Central memory CD8-positive, alpha-beta T cell (primary cell): ENCODE measurements around the gene MET.

Source experiments
- ATAC-seq: fragments of 150-1000 bp; cut with Tn5 transposase; replicated peaks from 2 replicates; pipeline ENCODE4 v1.10.0; 2022; ENCODE audit warnings: mild to moderate bottlenecking, moderate FRiP score, moderate number of reproducible peaks; ENCODE audit not compliant: poor library complexity, severe bottlenecking; ENCODE audit errors: extremely low read depth
- DNase-seq, 2 donors: peaks; one replicate each; pipeline ENCODE4 v3.0.0; 2021; ENCODE audit warnings: low spot score in 2 of 2
- H3K27ac Mint-ChIP-seq: one replicate; pipeline ENCODE4 v1.8.0; 2022; ENCODE audit warnings: low read depth, mild to moderate bottlenecking, moderate library complexity, mixed read lengths
- H3K27me3 Mint-ChIP-seq: one replicate; pipeline ENCODE4 v1.8.0; 2022; ENCODE audit warnings: mixed read lengths
- H3K36me3 Mint-ChIP-seq: one replicate; pipeline ENCODE4 v1.8.0; 2022; ENCODE audit warnings: mild to moderate bottlenecking, moderate library complexity, mixed read lengths; ENCODE audit not compliant: insufficient read depth
- H3K4me1 Mint-ChIP-seq: one replicate; pipeline ENCODE4 v1.8.0; 2022; ENCODE audit warnings: mixed read lengths
- H3K4me3 Mint-ChIP-seq: one replicate; pipeline ENCODE4 v1.8.0; 2022; ENCODE audit warnings: mild to moderate bottlenecking, moderate library complexity, mixed read lengths
- H3K9me3 Mint-ChIP-seq: one replicate; pipeline ENCODE4 v1.8.0; 2022; ENCODE audit warnings: mixed read lengths

Gene MET

DNA sequence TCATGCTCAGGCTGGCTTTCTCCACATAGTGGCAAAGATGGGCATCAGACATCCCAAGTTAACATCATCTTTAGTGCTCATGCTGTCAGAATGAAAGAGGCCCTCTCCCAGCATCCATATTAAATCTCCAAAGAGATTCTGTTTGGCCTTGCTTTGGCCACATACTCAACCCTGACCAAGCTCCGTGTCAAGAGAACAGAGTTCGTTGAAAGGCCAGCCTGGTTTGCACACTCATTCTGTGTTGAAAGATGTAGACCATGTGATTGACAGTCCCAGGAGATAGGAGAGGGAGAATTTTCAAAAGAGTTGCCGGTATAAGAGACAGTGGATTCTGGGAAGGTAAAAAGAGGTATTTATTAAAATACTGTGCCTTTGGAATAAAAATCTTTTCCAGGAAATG, 19.7 kb downstream of the MET start:
- H3K27ac Mint-ChIP-seq: no peak overlapping the region
- DNase-seq: no peak
- no peak overlapping the region for H3K4me3 Mint-ChIP-seq
- no peaks in the 10 kb centered on the region for H3K4me1 Mint-ChIP-seq
- no peak for ATAC-seq
- H3K9me3 Mint-ChIP-seq: no peaks in the 10 kb centered on the region
- peaks cover 18% of the 10 kb centered on the region for H3K27me3 Mint-ChIP-seq
- H3K36me3 Mint-ChIP-seq: no peaks in the 10 kb centered on the region

DNA sequence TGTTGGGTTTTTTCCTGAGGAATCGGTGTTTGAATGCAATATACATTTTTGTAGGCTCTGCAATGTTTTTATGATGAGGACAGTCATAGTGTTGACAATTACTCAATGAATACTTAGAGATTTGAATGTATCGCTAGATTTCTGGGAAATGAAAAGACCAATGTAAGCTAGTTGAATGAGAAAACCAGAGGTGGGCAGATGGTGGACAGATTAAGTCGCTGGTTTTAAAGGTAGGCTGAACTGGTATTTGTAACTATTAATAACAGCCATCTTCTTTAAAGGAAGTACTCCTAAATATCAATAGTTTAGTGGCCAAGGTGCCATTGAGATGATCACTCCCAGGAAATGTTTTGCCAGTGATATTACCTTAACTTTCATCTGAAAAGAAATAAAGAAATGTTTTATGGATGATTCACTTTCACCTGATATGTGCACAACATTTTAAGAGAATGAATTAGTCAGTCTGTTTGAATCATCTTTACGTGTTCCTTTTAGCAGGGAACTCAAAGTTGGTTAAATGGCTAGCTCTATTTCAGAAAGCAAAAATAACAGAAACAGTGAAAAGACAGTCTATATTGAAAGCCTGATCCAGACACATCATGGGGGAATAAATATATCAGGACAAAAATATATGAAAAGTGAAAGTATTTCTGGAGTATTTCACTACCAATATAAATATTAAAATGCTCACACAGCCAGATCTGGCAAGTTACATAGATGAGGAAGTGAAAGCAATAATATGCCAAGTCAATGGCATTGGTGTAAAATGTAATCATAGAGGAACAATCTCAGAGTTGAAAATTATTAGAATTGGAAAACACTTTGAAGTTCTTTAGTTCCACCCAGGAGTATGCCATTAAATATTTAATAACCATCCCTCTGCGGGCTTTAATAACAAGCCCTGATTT, 20.7 kb downstream of the MET start:
- H3K27ac Mint-ChIP-seq: no peak overlapping the region
- no peaks in the 10 kb centered on the region for H3K9me3 Mint-ChIP-seq
- ATAC-seq: no peak
- H3K4me3 Mint-ChIP-seq: no peak overlapping the region
- no peaks in the 10 kb centered on the region for H3K4me1 Mint-ChIP-seq
- H3K27me3 Mint-ChIP-seq: peaks cover 20% of the 10 kb centered on the region
- no peaks in the 10 kb centered on the region for H3K36me3 Mint-ChIP-seq
- DNase-seq: no peak

DNA sequence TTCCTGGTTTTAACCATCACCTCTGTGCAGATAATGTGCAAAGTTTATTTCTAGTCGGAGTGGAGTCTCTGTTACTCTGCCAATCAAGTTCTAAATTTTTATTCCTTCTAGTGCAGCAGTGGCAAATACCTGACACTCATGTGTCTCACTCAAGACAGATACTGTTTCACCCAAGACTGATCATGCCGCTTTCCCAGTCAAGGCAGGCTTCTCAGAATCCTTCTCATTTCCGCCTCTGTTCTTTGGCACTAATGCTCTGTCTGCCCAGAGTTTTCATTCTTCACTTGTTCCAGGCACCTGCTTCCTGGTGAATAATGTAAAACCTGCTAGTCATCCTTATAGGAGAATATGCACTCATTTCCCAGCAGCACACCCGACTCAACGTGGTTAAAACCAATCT, 24.7 kb downstream of the MET start:
- ATAC-seq (no peak), DNase-seq (no peak)
- Mint-ChIP-seq H3K27me3 (peaks cover 24% of the 10 kb centered on the region), H3K4me3 (no peak overlapping the region), H3K9me3 (no peaks in the 10 kb centered on the region), H3K36me3 (no peaks in the 10 kb centered on the region), H3K27ac (no peak overlapping the region), H3K4me1 (no peaks in the 10 kb centered on the region)

DNA sequence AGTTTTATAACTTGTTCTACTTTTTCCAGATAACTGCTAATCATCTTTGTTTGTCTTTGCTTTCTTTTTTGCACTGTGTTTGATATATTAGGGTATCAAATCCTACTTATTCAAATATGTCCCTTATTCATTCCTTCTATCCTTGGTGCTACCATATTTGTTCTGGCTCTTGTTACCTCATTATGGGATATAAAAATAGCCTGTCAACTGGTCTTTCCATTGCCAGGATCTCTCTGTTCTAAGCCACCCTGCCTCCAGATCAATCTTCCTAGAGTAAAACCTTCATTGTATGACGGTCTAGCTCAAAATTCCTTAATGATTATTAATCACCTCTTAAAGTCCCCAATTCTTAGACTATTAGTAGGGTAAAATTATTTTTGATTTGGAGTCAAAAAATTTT, 25.2 kb downstream of the MET start:
- ATAC-seq: no peak

DNA sequence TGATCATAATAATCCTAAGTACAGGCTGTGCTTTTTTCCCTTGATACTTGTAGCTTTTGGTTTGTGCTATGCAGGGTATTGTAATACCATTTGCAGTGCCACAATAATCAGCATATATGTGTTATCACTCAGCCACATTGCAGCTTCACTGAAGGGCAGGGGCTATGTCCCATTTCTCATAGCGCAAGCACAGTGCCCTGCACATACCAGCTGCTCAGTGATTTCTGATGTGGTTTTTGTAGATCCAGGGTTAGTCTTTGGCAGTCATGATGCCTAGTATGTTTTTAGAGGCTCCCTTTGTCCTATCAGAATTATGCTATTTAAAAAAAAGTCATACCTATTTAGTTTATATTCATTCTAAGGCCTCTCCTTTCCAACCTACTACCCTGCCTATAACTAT, 25.8 kb downstream of the MET start:
- ATAC-seq (no peak), DNase-seq (no peak)
- Mint-ChIP-seq H3K36me3 (no peaks in the 10 kb centered on the region), H3K4me3 (no peak overlapping the region), H3K9me3 (no peaks in the 10 kb centered on the region), H3K27me3 (peaks cover 34% of the 10 kb centered on the region), H3K27ac (no peak overlapping the region), H3K4me1 (no peaks in the 10 kb centered on the region)

More for the DNA sequence above, 25.2 kb downstream of the MET start:
- Mint-ChIP-seq H3K4me3 (no peak overlapping the region), H3K4me1 (no peaks in the 10 kb centered on the region), H3K9me3 (no peaks in the 10 kb centered on the region), H3K27ac (no peak overlapping the region), H3K36me3 (no peaks in the 10 kb centered on the region), H3K27me3 (peaks cover 29% of the 10 kb centered on the region)
- DNase-seq: no peak

DNA sequence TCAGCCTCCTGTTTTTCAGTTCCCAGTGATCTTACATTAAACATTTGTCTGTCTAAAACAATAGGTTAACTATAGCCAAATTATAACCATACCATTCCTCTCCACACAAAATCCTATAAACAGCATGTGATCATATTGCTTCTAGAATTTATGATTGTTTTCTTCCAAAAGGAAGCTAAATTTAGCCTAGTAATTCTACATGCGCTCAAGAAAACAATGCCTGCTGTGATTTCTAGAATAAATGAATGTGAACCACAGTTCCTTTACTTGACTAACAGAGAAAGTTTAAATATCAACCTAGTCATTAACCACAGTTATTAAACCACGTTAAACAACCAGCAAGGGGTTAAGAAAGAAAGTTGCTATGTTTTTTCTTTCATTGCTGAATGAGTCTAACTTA, 26.4 kb downstream of the MET start:
- H3K27ac Mint-ChIP-seq: no peak overlapping the region
- ATAC-seq (no peak), DNase-seq (no peak)
- no peaks in the 10 kb centered on the region for H3K9me3 Mint-ChIP-seq
- H3K4me1 Mint-ChIP-seq: no peaks in the 10 kb centered on the region
- H3K36me3 Mint-ChIP-seq: no peaks in the 10 kb centered on the region
- peaks cover 34% of the 10 kb centered on the region for H3K27me3 Mint-ChIP-seq
- no peak overlapping the region for H3K4me3 Mint-ChIP-seq

DNA sequence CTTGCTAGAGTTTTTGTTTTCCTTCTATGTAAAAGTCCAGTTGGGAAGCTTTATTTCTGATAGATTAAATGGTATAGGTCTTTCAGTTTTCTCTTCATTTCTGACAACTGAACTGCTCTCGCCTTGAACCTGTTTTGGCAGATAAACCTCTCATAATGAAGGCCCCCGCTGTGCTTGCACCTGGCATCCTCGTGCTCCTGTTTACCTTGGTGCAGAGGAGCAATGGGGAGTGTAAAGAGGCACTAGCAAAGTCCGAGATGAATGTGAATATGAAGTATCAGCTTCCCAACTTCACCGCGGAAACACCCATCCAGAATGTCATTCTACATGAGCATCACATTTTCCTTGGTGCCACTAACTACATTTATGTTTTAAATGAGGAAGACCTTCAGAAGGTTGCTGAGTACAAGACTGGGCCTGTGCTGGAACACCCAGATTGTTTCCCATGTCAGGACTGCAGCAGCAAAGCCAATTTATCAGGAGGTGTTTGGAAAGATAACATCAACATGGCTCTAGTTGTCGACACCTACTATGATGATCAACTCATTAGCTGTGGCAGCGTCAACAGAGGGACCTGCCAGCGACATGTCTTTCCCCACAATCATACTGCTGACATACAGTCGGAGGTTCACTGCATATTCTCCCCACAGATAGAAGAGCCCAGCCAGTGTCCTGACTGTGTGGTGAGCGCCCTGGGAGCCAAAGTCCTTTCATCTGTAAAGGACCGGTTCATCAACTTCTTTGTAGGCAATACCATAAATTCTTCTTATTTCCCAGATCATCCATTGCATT, 27.1 kb downstream of the MET start:
- DNase-seq (no peak), ATAC-seq (no peak)
- Mint-ChIP-seq H3K27ac (no peak overlapping the region), H3K9me3 (no peaks in the 10 kb centered on the region), H3K4me3 (no peak overlapping the region), H3K36me3 (no peaks in the 10 kb centered on the region), H3K27me3 (peaks cover 42% of the 10 kb centered on the region), H3K4me1 (no peaks in the 10 kb centered on the region)

DNA sequence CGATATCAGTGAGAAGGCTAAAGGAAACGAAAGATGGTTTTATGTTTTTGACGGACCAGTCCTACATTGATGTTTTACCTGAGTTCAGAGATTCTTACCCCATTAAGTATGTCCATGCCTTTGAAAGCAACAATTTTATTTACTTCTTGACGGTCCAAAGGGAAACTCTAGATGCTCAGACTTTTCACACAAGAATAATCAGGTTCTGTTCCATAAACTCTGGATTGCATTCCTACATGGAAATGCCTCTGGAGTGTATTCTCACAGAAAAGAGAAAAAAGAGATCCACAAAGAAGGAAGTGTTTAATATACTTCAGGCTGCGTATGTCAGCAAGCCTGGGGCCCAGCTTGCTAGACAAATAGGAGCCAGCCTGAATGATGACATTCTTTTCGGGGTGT, 27.7 kb downstream of the MET start:
- no peak overlapping the region for H3K27ac Mint-ChIP-seq
- no peak overlapping the region for H3K4me3 Mint-ChIP-seq
- DNase-seq: no peak
- no peaks in the 10 kb centered on the region for H3K4me1 Mint-ChIP-seq
- no peaks in the 10 kb centered on the region for H3K36me3 Mint-ChIP-seq
- ATAC-seq: no peak
- no peaks in the 10 kb centered on the region for H3K9me3 Mint-ChIP-seq
- peaks cover 48% of the 10 kb centered on the region for H3K27me3 Mint-ChIP-seq

DNA sequence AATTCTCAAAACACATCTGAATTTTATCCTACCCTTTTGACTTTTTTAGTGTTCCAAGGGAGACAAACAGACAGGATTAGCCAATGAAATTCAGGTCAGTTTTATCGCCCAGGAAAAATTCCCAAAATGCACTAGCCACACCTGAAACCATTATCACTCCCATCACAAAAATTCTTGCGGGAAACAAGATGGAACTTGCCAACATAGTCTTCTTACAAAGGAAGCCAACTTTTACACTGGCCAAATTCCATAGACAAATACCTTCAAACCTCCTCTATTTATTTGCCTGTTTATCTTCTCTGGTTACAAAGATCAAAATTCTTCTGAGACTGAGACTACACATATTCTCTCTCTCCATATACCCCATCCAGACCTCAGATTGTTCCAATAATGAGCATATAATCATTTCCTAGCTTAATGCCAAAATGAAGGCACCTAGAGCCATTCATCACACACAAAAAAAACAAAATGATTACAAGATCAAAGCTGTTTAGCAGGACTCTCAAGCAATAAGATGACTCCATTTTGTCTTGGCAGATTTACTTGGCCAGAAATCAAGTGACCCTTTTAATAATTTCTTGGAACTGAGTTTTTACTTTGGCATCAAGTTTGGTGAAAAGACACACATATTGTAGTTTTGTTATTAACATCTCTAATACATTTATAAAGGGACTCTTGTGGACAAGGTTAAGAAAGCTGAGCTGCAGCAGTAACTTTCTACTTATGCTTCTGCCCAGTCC, 30.2 kb downstream of the MET start:
- Mint-ChIP-seq H3K9me3 (no peaks in the 10 kb centered on the region), H3K36me3 (no peaks in the 10 kb centered on the region), H3K4me3 (no peak overlapping the region), H3K4me1 (no peaks in the 10 kb centered on the region), H3K27ac (no peak overlapping the region), H3K27me3 (peaks cover 37% of the 10 kb centered on the region)
- ATAC-seq (no peak), DNase-seq (no peak)

DNA sequence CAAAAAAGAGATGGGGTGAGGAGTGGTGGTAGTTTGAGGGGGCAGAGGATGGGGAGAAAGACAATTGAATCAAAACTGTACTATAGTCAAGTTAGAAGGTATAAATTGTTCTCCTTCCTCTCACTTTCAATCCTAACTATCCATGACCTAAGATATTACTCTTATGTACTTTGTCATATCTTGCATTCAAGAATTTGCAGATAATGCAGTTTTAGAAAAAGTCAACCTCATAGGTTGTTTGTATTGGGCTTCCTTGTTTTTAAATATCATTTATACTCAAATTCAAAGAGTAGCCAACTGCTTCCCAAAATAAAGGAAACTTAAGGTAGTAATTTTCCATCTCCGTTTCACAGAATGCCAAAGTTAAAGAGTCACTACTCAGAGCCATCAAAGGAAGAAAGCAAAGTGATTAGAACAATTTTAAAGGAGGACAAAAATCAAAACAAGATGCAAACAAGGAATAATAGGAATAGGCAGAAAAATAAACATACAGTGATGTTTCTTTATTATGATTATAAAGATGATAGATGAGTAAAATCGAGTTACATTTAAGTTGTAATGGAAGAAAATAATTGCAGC, 32.7 kb downstream of the MET start:
- no peaks in the 10 kb centered on the region for H3K9me3 Mint-ChIP-seq
- H3K27ac Mint-ChIP-seq: no peak overlapping the region
- DNase-seq (no peak), ATAC-seq (no peak)
- H3K4me1 Mint-ChIP-seq: no peaks in the 10 kb centered on the region
- H3K27me3 Mint-ChIP-seq: peaks cover 36% of the 10 kb centered on the region
- no peaks in the 10 kb centered on the region for H3K36me3 Mint-ChIP-seq
- H3K4me3 Mint-ChIP-seq: no peak overlapping the region

DNA sequence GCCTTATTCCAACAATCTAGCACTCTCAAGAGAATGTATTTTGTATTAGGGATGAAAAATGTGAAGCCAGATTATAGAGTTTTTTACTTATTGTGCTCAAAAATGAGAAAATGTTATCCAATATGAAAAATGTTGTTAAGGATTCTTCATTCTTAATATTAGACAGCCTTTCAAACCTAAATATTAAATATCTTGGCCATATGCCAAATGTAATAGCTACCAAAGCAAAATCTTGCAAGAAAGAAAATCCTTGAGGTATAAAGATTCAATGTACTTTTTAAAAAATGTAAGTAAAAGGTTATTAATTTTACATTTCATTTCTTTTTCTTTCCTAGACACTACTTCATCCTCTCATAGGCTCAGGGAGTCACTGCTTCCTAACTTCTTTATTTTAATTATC, 33.4 kb downstream of the MET start:
- Mint-ChIP-seq H3K9me3 (no peaks in the 10 kb centered on the region), H3K4me1 (no peaks in the 10 kb centered on the region), H3K27ac (no peak overlapping the region), H3K4me3 (no peak overlapping the region), H3K27me3 (peaks cover 36% of the 10 kb centered on the region), H3K36me3 (no peaks in the 10 kb centered on the region)
- no peak for DNase-seq
- ATAC-seq: no peak

DNA sequence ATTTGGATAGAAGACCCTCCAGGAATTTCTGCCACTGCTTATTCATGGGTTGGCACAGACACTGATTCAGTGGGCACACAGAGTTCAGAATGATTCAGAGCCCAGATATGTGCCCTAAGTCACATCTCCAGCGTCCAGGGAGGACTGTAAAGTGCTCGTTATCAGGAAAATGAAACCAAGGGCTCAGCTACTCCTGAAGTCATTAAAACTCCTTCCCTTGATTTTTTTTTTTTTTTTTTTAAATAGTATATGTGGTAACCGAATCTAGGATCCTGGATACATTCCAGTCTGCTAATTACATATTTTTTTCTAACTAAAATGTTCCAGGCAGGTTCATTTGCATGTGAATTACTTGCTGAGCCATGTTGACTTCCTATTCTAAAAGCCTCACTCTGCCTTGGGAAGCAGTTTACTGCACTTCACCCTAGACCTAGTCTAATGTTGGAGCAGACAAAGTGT, 34.7 kb downstream of the MET start:
- no peak for ATAC-seq
- Mint-ChIP-seq H3K4me1 (no peaks in the 10 kb centered on the region), H3K9me3 (no peaks in the 10 kb centered on the region), H3K4me3 (no peak overlapping the region), H3K27me3 (peaks cover 36% of the 10 kb centered on the region), H3K27ac (no peak overlapping the region), H3K36me3 (no peaks in the 10 kb centered on the region)
- no peak for DNase-seq
